ENCODE results near the gene CDON.

DNA sequence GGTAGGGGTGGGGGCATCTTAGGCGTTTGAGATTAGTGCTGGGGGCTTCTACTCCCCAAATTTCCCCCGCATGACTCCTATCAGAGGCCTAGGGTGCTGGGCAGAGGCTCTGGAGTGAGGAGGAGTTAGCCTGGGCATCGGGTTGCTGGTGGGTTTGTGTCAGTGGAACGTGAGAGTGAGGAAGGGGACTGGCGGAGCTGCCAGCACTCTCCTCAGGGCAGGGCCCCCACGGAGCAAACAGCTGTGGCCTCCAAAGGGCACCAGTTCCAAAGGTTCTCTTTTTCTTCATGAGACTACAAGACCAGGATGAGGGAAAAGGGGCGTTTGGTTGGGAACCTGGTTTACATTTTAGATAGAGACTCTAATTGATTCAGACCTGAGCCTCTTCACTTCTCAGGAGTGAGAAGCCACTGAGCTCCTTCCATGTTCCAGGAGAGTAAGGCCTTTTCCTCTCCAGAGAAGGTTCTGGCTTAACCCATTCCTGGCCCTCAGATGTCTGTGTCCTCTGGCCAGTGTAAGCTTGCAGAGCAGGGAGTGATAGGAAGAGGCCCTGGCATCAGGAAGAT is 35.6 kb upstream of the CDON start:
- no peak for TF ChIP-seq EZH2 (IDR thresholded peaks at IDR 0.05; ENCODE audit: borderline replicate concordance, low read length)
- TF ChIP-seq, protein P1, sequence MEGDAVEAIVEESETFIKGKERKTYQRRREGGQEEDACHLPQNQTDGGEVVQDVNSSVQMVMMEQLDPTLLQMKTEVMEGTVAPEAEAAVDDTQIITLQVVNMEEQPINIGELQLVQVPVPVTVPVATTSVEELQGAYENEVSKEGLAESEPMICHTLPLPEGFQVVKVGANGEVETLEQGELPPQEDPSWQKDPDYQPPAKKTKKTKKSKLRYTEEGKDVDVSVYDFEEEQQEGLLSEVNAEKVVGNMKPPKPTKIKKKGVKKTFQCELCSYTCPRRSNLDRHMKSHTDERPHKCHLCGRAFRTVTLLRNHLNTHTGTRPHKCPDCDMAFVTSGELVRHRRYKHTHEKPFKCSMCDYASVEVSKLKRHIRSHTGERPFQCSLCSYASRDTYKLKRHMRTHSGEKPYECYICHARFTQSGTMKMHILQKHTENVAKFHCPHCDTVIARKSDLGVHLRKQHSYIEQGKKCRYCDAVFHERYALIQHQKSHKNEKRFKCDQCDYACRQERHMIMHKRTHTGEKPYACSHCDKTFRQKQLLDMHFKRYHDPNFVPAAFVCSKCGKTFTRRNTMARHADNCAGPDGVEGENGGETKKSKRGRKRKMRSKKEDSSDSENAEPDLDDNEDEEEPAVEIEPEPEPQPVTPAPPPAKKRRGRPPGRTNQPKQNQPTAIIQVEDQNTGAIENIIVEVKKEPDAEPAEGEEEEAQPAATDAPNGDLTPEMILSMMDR (IDR thresholded peaks at IDR 0.05; ENCODE audit: low read length): no peak
